Activated CD4-positive, alpha-beta memory T cell treated with anti-CD3 and anti-CD28 coated beads, Interleukin-2, amount 10 ng/mL, durations not matched to agents 7 days and 5 days (primary cell): ENCODE results near the gene ZNF14. TPM values are rescaled to one million over a fixed set of nuclear protein-coding genes. Genes with fewer than 3 reads are reported as not detected.
"Not testable (repeated sequence)": the region's sequence is repeated elsewhere in the genome, so short reads cannot be mapped to it uniquely, and the experiment has no call there.

Experiments used
- CTCF ChIA-PET: fragments of 350-600 bp; sonication (Branson Sonifier 250); formaldehyde crosslinking; loops from one replicate; lab custom pipeline; 2021; ENCODE audit warnings: antibody characterized with exemption, inconsistent platforms; lab: Charles Lee
- POLR2A ChIA-PET: fragments of 350-600 bp; sonication (Branson Sonifier 250); formaldehyde crosslinking; loops from one replicate; lab custom pipeline; 2021; ENCODE audit warnings: antibody characterized with exemption; lab: Charles Lee
- DNase-seq: peaks from one replicate; pipeline ENCODE4 v3.0.0-alpha.2; 2020
- H3K27ac Mint-ChIP-seq: one replicate; pipeline ENCODE4 v1.8.0; 2021; ENCODE audit warnings: mild to moderate bottlenecking, mixed read lengths
- H3K27me3 Mint-ChIP-seq: one replicate; pipeline ENCODE4 v1.8.0; 2021; ENCODE audit warnings: mixed read lengths
- H3K36me3 Mint-ChIP-seq: one replicate; pipeline ENCODE4 v1.8.0; 2021; ENCODE audit warnings: low read depth, mixed read lengths
- H3K4me1 Mint-ChIP-seq: one replicate; pipeline ENCODE4 v1.8.0; 2021; ENCODE audit warnings: mixed read lengths
- H3K4me3 Mint-ChIP-seq: one replicate; pipeline ENCODE4 v1.8.0; 2021; ENCODE audit warnings: mild to moderate bottlenecking, mixed read lengths
- H3K9me3 Mint-ChIP-seq: one replicate; pipeline ENCODE4 v1.8.0; 2021; ENCODE audit warnings: mixed read lengths
- total RNA-seq, 2 experiments: library from RNA; stranded (reverse); gene quantifications; one replicate each; pipeline ENCODE4 v1.2.3, GENCODE V29; 2021

The ZNF14 gene
- total RNA-seq: 1 to 10 TPM; 8.0 to 8.4 TPM

DNA sequence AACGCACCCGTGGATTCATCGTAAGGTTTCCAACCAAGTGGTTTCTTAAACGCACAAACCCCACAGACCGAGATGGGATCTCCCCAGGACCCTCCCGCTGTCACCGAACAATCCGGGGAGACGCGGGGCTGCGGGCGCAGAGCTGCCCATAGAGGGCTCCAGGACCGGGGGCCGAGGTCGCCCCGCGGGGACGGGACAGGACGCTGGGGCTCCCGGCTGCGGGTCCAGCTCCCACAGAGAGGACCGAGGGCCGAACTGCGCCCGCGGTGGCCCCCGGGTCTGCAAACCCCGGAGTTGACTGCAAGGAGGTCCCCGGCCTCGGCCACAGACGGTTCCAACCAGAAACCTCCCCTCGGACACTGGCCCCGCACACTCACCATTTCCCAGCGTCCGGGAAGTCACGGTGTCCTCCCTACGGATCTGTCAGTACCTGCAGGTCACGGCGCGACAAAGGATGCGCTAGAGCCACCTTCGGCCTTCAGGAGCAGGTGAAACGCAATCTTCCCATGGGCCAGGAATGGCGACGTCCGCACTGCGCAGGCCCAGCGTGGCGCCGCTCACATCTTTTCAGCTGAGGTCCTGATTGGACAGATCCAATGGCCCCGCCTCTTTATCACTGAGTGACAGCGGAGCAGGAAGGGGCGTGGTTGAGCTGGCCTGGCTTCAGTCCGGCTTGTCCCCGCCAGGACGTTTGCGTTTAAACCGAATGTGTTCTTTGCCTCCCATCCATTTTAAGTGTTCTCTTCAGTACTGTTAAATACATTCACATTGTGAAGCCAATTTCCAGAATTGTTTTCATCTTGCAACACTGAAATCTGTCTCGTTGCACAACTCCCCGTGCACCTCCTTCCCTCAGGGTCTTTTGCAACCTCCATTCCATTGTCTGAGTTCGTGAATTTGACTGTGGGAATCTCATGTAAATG is at the start of gene ZNF14:
ZNF14 (minus strand) TSS at position 534 of the 923 bp plus-strand sequence; CDS start at position 380, 154 bp downstream.
- peak within 1 kb of the TSS; percentile 100 for H3K4me3 Mint-ChIP-seq
- H3K27me3 Mint-ChIP-seq: no peaks in the 10 kb centered on the region
- ChIA-PET CTCF (interaction anchor here (0.5 to 1.4 kb wide), 5 partner anchors 44 to 303 kb away, joined by 3 to 7 read pairs (median 3); partner anchors contain the start of gene ZNF253), POLR2A (interaction anchor here (0.5 to 3.2 kb wide), 13 partner anchors 18 to 1372 kb away, joined by 3 to 36 read pairs (median 5); partner anchors contain the start of genes ATP13A1, ZNF101, ZNF253 and ZNF506)
- H3K9me3 Mint-ChIP-seq: peaks cover 22% of the 10 kb centered on the region
- DNase-seq: peak; percentile 92
- H3K36me3 Mint-ChIP-seq: peaks cover 46% of the 10 kb centered on the region
- H3K27ac Mint-ChIP-seq: peak within 1 kb of the TSS; percentile 89
- peaks cover 20% of the 10 kb centered on the region for H3K4me1 Mint-ChIP-seq

DNA sequence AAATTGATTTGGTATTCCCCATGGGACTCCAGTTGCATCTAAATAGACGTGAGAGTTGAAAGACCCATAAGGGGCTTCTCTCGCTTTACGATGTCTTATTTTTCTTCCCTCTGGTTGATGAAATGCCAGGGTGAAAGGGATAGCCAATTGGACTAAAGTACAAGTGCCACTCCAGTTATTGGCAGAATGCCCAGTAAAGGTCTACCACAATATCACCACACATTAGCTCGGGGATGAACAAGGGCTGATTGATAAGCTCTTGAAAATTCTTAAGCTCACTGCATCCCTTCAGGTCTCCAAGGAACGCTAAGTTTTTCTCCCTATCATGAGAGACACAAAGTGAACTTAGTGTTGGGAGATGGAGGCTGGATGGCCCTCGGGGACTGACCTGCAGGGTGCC is 48.9 kb upstream of the ZNF14 start:
- H3K4me3 Mint-ChIP-seq, DNase-seq, CTCF ChIA-PET, H3K27ac Mint-ChIP-seq, POLR2A ChIA-PET, H3K27me3 Mint-ChIP-seq: not testable (repeated sequence)
- Mint-ChIP-seq H3K9me3 (peaks cover 60% of the 10 kb centered on the region), H3K36me3 (peaks cover 81% of the 10 kb centered on the region), H3K4me1 (peaks cover 24% of the 10 kb centered on the region)

DNA sequence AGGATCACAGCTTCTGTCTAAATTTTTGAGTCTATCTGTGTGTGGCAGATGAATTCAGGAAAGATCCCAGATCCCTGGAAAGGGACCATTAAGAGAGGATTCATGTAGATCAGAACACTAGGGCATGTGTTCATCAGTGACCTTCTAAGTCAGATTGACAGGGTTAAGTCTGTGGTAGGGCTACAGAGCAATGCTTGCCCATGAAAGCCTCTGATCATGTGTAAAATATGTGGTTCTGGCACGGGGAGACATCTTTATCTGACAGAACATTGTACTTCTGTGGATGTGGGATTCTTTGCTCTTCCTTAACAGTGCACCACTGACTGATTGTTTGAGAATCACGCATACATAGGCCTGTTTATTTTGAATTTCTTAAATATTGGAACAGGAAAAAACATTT is 45.8 kb upstream of the ZNF14 start:
- peaks cover 37% of the 10 kb centered on the region for H3K9me3 Mint-ChIP-seq
- ChIA-PET CTCF (no interaction called here), POLR2A (no interaction called here)
- peaks cover 41% of the 10 kb centered on the region for H3K4me1 Mint-ChIP-seq
- no peaks in the 10 kb centered on the region for H3K27me3 Mint-ChIP-seq
- peaks cover 52% of the 10 kb centered on the region for H3K36me3 Mint-ChIP-seq
- H3K27ac Mint-ChIP-seq: no peak overlapping the region
- DNase-seq: no peak
- no peak overlapping the region for H3K4me3 Mint-ChIP-seq

DNA sequence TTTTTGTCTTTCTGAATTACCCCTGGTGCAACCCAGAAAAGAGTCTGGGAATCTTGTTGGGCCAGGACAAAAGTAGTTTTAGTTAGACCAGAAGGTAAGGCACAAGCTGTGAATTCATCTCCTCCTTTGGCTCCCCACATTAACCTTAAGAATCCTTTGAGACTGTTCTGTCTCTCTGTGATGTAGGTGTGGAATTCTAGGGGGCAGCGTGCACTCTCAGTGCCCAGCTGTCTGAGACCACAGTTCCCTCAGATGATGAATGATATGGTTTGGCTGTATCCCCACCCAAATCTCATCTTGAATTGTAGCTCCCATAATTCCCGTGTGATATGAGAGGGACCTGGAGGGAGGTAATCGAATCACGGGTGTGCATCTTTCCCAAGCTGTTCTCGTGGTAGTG is 44.8 kb upstream of the ZNF14 start:
- H3K36me3 Mint-ChIP-seq: peaks cover 46% of the 10 kb centered on the region
- no peak for DNase-seq
- peak overlapping the region; percentile 92 for H3K4me3 Mint-ChIP-seq
- no peaks in the 10 kb centered on the region for H3K27me3 Mint-ChIP-seq
- no peak overlapping the region for H3K27ac Mint-ChIP-seq
- H3K4me1 Mint-ChIP-seq: peaks cover 41% of the 10 kb centered on the region
- peaks cover 34% of the 10 kb centered on the region for H3K9me3 Mint-ChIP-seq
- POLR2A ChIA-PET: interaction anchor here (0.7 to 3.4 kb wide), 5 partner anchors 16 to 109 kb away, joined by 3 to 37 read pairs (median 26); partner anchors contain the start of genes ZNF101, ZNF14, ZNF253 and ZNF506
- CTCF ChIA-PET: no interaction called here

DNA sequence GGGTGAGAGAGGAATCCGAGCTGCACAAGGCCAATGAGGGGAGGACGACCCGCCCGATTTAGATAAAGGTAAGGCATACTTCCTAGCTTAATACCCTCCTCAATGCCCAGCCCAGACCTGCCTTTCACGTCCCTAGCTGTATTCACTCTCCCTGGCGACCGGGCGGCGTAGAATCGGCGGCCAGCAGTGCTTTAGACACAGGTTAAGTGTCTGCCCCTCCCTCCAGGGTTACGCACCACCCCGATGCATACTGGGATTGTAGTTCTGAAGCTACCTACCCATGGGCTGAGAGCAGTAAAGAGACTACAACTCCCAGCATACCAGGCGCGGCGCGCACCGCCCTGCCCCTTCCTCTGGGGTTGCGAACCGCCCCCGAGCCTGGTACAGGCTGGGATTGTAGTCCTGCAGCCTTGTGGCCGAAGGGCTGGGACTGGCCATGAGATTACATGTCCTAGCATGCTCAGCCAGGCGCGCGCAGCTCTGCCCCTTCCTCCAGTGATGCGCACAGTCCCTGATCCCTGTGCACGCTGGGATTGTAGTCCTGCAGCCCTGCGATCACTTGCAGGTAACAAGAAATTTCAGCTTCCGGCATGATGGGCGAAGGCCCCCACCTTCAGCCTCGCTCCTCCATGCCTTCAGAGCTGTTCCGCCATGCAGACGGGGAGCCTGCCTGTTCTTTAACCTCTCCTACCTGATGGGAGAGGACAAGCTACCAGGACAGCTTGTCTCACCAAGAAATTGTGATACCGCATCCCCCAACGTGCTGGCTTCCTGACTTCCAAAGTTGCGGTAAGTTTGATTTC is 43.5 kb upstream of the ZNF14 start:
- Mint-ChIP-seq H3K36me3 (peaks cover 33% of the 10 kb centered on the region), H3K27me3 (no peaks in the 10 kb centered on the region), H3K4me3 (peak overlapping the region; percentile 92), H3K27ac (peak overlapping the region; percentile 77), H3K4me1 (peaks cover 41% of the 10 kb centered on the region), H3K9me3 (peaks cover 27% of the 10 kb centered on the region)
- ChIA-PET CTCF (interaction anchor here (1.0 to 1.7 kb wide), 4 partner anchors 12 to 91 kb away, joined by 3 to 6 read pairs (median 4); partner anchors contain the start of genes ZNF14 and ZNF506), POLR2A (interaction anchor here (0.8 to 3.4 kb wide), 20 partner anchors 12 to 1552 kb away, joined by 3 to 37 read pairs (median 4); partner anchors contain the start of genes ATP13A1, ZNF101, ZNF14 and ZNF253)
- peak; percentile 94 for DNase-seq

DNA sequence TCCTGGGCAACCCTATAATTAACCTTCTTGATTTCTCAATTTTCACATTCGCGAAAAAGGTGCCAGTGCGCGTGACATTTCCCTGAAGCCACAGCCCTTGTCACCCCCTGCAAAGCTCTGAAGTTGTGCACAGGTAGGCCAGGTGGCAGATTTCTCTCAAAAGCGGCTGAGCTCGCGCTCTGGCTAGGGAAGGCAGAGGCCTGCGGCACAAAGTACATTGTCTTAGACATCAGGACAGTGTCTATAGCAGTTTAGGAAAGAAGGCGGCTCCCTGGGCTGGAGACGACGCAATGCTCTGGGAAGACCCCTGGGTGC is 42.9 kb upstream of the ZNF14 start:
- DNase-seq: no peak
- Mint-ChIP-seq H3K4me3 (peak overlapping the region; percentile 92), H3K9me3 (peaks cover 28% of the 10 kb centered on the region), H3K27ac (peak overlapping the region; percentile 77), H3K36me3 (peaks cover 30% of the 10 kb centered on the region), H3K4me1 (peaks cover 41% of the 10 kb centered on the region), H3K27me3 (no peaks in the 10 kb centered on the region)
- ChIA-PET POLR2A (interaction anchor here (0.8 to 3.4 kb wide), 17 partner anchors 12 to 1553 kb away, joined by 3 to 37 read pairs (median 5); partner anchors contain the start of genes ATP13A1, ZNF101, ZNF14 and ZNF253), CTCF (interaction anchor here (0.6 to 1.7 kb wide), 4 partner anchors 11 to 91 kb away, joined by 3 to 6 read pairs (median 4); partner anchors contain the start of gene ZNF506)

DNA sequence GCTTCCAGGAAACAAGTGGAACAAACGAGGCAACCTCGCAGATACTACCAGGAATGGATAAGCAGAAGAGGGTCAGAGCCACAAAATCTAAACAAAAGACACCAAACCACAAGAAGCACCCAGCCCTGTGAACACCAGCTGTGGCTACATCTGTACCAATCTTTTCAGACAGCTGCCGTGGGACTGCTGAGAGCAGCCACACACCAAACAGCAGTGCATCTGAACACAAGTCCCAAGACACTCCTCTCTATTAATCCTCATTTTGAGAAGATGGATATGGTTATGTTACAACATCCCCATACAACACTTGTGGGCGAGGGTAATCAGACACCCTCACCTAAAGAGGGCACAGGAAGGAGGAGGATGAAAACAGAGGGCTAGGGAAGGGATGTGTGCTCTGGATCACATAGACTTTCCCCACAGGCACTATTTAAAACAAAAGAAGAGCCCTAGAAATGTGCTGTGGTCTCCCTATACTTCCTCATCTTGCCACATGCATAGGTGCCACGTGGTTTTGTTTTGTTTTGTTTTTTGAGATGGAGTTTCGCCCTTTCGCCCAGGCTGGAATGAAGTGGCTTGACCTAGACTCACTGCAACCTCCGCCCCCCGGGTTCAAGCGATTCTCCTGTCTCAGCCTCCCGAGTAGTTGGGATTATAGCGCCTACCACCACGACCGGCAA is 41.6 kb upstream of the ZNF14 start:
- no peak overlapping the region for H3K4me3 Mint-ChIP-seq
- peaks cover 25% of the 10 kb centered on the region for H3K9me3 Mint-ChIP-seq
- ChIA-PET POLR2A (interaction anchor here (2.4 kb wide), 1 partner anchor 126 kb away, joined by 11 read pairs; the partner anchor contains the start of gene ZNF93), CTCF (no interaction called here)
- no peak overlapping the region for H3K27ac Mint-ChIP-seq
- peaks cover 20% of the 10 kb centered on the region for H3K36me3 Mint-ChIP-seq
- H3K27me3 Mint-ChIP-seq: no peaks in the 10 kb centered on the region
- peaks cover 38% of the 10 kb centered on the region for H3K4me1 Mint-ChIP-seq
- DNase-seq: no peak

DNA sequence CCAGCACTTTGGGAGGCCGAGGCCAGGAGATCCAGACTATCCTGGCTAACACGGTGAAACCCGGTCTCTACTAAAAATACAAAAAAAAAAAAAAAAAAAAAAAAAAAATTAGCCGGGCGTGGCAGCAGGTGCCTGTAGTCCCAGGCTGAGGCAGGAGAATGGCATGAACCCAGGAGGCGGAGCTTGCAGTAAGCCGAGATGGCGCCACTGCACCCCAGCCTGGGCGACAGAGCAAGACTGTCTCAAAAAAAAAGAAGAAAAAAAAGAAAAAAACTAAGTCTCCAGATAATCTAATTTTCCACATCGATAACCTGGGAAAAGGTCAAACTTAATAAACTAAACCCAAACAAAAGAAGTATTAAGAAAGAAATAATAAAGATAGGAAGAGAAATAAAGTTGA is 39.1 kb upstream of the ZNF14 start:
- CTCF ChIA-PET: interaction anchor here (0.7 kb wide), 1 partner anchor 172 kb away, joined by 4 read pairs; no protein-coding TSS in a partner anchor
- POLR2A ChIA-PET, H3K36me3 Mint-ChIP-seq, H3K4me3 Mint-ChIP-seq, H3K27me3 Mint-ChIP-seq, DNase-seq, H3K27ac Mint-ChIP-seq: not testable (repeated sequence)
- H3K4me1 Mint-ChIP-seq: peaks cover 19% of the 10 kb centered on the region
- H3K9me3 Mint-ChIP-seq: peaks cover 13% of the 10 kb centered on the region

DNA sequence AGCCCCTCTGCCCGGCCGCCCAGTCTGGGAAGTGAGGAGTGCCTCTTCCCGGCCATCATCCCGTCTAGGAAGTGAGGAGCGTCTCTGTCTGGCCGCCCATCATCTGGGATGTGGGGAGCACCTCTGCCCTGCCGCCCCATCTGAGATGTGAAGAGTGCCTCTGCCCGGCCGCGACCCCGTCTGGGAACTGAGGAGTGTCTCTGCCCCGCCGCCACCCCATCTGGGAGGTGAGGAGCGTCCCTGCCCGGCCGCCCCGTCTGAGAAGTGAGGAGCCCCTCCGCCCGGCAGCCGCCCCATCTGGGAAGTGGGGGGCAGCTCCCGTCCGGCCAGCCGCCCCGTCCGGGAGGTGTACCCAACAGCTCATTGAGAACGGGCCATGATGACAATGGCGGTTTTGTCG is 37.1 kb upstream of the ZNF14 start:
- POLR2A ChIA-PET, H3K4me1 Mint-ChIP-seq, H3K36me3 Mint-ChIP-seq, H3K4me3 Mint-ChIP-seq, CTCF ChIA-PET, H3K27ac Mint-ChIP-seq, DNase-seq, H3K27me3 Mint-ChIP-seq: not testable (repeated sequence)
- H3K9me3 Mint-ChIP-seq: peaks cover 21% of the 10 kb centered on the region

DNA sequence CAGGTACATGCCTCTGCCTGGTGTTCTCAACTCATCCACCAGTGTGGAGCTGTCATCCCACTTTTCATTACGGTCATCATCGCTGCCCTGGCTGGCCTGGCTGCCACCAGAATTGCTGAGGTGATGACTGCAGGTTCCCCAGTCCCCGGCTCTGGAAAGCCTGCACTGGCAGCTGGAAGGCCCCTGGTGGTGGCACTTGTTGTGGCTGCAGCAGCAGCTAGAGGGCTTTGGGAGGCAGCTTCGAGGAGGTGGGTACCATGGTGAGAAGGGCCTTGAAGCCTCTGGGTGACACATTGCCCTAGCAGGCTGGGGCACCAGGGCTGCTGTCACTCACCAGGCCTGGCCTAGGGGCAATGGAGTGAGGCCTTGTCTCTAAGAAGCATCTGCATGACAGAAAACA is 25.3 kb upstream of the ZNF14 start:
- Mint-ChIP-seq H3K4me1 (no peaks in the 10 kb centered on the region), H3K9me3 (peaks cover 37% of the 10 kb centered on the region), H3K4me3 (no peak overlapping the region), H3K36me3 (no peaks in the 10 kb centered on the region), H3K27me3 (no peaks in the 10 kb centered on the region), H3K27ac (no peak overlapping the region)
- DNase-seq: no peak
- POLR2A ChIA-PET: interaction anchor here (1.0 kb wide), 1 partner anchor 18 kb away, joined by 5 read pairs; no protein-coding TSS in a partner anchor
- CTCF ChIA-PET: no interaction called here

DNA sequence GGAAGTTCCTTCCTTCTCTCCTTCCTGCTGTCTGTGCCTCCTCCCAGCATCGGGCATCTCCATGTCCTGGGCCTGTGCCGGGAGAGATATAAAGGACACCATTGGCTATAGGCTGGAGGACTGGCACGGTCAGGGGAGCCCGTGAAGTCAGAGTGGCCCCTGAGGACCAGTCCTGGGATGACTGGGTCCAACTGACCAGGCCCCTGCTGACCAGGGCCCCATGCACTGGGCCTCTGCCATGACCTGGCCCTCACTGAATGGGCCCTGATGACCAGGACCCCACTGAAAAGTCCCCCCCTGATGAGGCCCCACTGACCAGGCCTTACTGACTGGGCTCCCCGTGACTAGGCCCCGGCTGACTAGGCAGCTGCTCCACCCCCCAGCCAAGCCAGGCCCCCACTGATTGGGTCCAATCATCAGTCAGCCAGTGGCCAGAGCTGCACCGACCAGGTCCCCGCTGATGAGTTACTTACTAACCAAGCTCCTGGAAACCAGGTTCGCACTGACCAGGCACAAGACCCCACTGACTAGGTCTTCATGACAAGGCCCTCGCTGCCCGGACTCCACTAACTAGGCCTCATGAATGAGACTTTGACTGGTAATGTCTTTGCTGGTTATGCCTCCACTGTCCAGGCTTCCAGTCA is 20.0 kb upstream of the ZNF14 start:
- peaks cover 30% of the 10 kb centered on the region for H3K9me3 Mint-ChIP-seq
- DNase-seq: no peak
- no peaks in the 10 kb centered on the region for H3K36me3 Mint-ChIP-seq
- no peaks in the 10 kb centered on the region for H3K27me3 Mint-ChIP-seq
- ChIA-PET CTCF (no interaction called here), POLR2A (no interaction called here)
- no peaks in the 10 kb centered on the region for H3K4me1 Mint-ChIP-seq
- H3K27ac Mint-ChIP-seq: no peak overlapping the region
- H3K4me3 Mint-ChIP-seq: no peak overlapping the region

DNA sequence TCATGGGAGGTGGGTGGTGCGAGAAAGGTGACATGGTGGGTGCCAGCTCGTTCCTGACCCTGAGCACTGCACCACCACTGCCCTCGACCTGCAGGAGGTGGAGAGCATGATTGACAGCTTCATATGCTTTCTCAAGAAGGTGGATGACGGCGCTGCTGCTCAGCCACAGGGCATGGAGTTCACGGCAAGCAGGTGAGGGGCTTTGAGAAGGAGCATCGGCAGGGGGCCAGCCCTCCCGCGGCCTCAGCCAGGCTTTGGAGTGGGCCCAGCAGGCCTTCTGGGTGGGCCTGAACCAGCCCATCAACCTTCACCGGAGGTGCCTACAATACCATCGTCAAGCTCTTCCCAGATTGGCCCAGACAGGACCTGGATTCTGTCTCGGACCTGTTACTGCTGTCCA is 18.9 kb upstream of the ZNF14 start:
- ChIA-PET POLR2A (no interaction called here), CTCF (no interaction called here)
- Mint-ChIP-seq H3K4me1 (no peaks in the 10 kb centered on the region), H3K36me3 (no peaks in the 10 kb centered on the region), H3K27ac (no peak overlapping the region), H3K4me3 (no peak overlapping the region), H3K27me3 (no peaks in the 10 kb centered on the region), H3K9me3 (peaks cover 22% of the 10 kb centered on the region)
- DNase-seq: no peak
